AG09319 (cell line): ENCODE results near the gene LAG3.

Source experiments
- DNase-seq: peaks from one replicate; pipeline ENCODE4 v3.0.0-alpha.2; 2010; ENCODE audit warnings: low read depth; ENCODE audit errors: extremely low read depth
- TF ChIP-seq, protein P1 (sequence below): IDR thresholded peaks from 2 replicates; pipeline ENCODE4 v1.5.1; 2011; ENCODE audit warnings: low read depth, mild to moderate bottlenecking, inconsistent platforms, low read length, moderate library complexity

Gene LAG3

DNA sequence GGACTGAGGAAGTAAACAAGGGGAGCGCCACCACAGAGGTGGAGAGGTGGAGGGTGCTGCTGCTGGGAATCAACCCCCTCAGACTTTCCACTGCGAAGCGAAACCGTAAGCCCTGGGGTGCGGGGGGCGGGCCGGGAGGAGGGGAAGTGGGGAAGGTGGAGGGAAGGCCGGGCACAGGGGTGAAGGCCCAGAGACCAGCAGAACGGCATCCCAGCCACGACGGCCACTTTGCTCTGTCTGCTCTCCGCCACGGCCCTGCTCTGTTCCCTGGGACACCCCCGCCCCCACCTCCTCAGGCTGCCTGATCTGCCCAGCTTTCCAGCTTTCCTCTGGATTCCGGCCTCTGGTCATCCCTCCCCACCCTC lies at the start of gene LAG3:
LAG3 (plus strand) TSS at position 190 of the 365 bp plus-strand sequence. CDS start 333 bp downstream, outside the sequence.
- TF ChIP-seq, protein P1, sequence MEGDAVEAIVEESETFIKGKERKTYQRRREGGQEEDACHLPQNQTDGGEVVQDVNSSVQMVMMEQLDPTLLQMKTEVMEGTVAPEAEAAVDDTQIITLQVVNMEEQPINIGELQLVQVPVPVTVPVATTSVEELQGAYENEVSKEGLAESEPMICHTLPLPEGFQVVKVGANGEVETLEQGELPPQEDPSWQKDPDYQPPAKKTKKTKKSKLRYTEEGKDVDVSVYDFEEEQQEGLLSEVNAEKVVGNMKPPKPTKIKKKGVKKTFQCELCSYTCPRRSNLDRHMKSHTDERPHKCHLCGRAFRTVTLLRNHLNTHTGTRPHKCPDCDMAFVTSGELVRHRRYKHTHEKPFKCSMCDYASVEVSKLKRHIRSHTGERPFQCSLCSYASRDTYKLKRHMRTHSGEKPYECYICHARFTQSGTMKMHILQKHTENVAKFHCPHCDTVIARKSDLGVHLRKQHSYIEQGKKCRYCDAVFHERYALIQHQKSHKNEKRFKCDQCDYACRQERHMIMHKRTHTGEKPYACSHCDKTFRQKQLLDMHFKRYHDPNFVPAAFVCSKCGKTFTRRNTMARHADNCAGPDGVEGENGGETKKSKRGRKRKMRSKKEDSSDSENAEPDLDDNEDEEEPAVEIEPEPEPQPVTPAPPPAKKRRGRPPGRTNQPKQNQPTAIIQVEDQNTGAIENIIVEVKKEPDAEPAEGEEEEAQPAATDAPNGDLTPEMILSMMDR = no peak
- DNase-seq = no peak

DNA sequence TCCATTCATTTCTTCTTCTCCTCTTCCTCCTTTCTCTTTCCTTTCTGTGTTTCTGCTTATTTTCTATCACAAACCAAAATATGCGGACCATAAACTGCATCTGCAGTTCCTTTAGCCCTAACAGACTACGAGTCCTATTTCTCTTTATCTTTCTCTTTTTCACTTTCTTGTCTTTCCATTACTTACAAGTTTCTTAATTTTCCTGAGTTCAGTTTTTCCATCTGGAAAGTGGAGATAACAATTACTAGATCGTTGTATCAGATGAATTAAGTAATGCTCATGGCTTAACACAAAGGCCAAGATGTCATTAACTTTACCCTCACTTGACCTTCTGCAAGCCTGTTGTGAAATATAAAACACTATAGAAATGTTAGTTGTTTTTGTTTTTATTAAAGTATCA lies 49.5 kb upstream of the LAG3 start:
- no peak for DNase-seq
- TF ChIP-seq, protein P1 = no peak

DNA sequence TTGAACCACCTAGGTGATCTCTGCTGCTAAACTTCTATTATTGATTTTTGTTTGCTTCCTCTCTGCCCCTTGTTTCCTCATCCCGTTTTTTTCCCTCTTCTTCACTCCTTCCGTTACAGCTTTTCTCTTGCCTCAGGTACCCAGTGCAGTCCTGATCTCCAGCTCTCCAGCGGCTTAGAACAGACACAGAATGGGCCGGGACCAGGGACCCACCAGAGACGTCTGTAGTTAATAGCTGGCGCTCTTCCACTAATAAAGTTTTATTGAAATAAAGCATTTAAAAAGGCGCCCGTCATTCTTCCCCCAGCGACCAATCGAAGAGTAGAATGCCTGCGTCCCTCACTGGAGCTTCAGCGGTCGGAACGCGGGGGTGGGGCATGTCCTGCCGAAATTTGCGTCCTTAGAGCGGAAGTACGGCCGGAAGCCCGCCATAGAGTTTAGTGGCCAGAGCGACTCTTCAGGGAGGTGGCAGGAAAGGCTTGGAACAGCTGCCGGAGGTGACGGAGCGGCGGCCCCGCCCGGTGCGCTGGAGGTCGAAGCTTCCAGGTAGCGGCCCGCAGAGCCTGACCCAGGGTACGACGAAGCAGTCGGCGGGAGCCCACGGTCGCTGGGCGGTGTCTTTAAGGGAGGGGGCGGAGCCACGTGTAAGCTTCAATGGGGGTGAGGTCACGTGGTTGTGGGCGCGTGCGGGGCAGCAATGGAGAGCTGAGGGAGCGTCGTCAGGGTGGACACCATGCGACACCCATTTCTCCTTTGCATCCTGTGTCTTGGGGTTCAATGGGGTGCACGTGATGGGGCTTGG lies 48.5 kb upstream of the LAG3 start, which contains the start of gene COPS7A:
COPS7A (plus strand) TSS at position 440 of the 802 bp plus-strand sequence. CDS start 611 bp downstream, outside the sequence.
- DNase-seq = peak; percentile 91
- TF ChIP-seq, protein P1 = no peak

- DNase-seq = no peak
- TF ChIP-seq, protein P1 = no peak
These were observed 47.9 kb upstream of the LAG3 start for GRCh38 chr12:6724409-6724797.

DNA sequence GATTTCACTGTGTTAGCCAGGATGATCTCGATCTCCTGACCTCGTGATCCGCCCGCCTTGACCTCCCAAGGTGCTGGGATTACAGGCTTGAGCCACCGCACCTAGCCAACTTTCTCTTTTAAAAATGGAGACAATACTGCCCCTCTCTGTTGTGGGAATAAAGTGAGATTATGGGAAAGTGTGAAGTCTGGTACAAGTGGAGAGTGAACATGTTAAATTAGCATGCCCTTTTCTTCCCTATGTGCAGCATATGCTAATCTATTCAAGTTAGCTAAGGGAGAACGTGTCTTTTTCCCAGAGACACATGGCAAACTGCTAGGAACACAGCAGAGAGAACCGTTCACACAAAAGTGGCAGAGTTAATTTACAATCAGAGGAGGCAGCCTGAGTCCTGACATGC lies 47.0 kb upstream of the LAG3 start:
- no peak for DNase-seq

DNA sequence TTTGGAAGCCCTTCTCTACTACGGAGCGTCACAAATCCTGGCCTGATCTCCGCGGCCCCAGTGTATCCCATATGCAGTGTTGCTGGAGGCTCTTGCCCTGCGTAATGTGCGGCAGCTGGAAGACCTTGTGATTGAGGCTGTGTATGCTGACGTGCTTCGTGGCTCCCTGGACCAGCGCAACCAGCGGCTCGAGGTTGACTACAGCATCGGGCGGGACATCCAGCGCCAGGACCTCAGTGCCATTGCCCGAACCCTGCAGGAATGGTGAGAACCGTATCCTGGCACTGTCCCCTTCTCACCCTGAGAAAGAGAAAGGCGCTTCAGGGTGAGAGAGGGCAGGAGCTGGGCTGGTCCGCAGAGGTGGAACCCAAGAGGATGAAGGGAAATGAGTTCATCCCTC lies 43.1 kb upstream of the LAG3 start:
- TF ChIP-seq, protein P1 = no peak
- no peak for DNase-seq

More for the DNA sequence above, 47.0 kb upstream of the LAG3 start:
- TF ChIP-seq, protein P1 = no peak

- TF ChIP-seq, protein P1 = no peak
- no peak for DNase-seq
These were observed 42.2 kb upstream of the LAG3 start for GRCh38 chr12:6730169-6730568.
